HCT116 (cell line): ENCODE results near the gene CAMK2G. TPM values are rescaled to one million over a fixed set of nuclear protein-coding genes. Genes with fewer than 3 reads are reported as not detected.

Source experiments
- CEBPB ChIP-seq: IDR thresholded peaks from 2 replicates; pipeline ENCODE4 v1.6.1; 2012; ENCODE audit warnings: low read depth
- ELF1 ChIP-seq: IDR thresholded peaks from 2 replicates; pipeline ENCODE4 v1.6.1; 2012; ENCODE audit warnings: low read depth, borderline replicate concordance
- JUND ChIP-seq: IDR thresholded peaks from 2 replicates; pipeline ENCODE4 v1.6.1; 2012
- POLR2AphosphoS5 ChIP-seq: IDR thresholded peaks from 2 replicates; pipeline ENCODE4 v1.6.1; 2011; ENCODE audit warnings: mild to moderate bottlenecking, low read depth, low read length, moderate library complexity
- RAD21 ChIP-seq: IDR thresholded peaks from 2 replicates; pipeline ENCODE4 v1.6.1; 2012; ENCODE audit warnings: low read depth, mild to moderate bottlenecking
- SP1 ChIP-seq: IDR thresholded peaks from 2 replicates; pipeline ENCODE4 v1.6.1; 2012; ENCODE audit warnings: low read depth
- YY1 ChIP-seq: IDR thresholded peaks from 2 replicates; pipeline ENCODE4 v1.6.1; 2011; ENCODE audit warnings: low read length, low read depth, moderate library complexity, mild to moderate bottlenecking; ENCODE audit not compliant: insufficient replicate concordance; ENCODE audit errors: extremely low read depth
- ZBTB33 ChIP-seq: IDR thresholded peaks from 2 replicates; pipeline ENCODE4 v1.6.1; 2011; ENCODE audit warnings: mild to moderate bottlenecking, low read length, moderate library complexity; ENCODE audit not compliant: insufficient replicate concordance; ENCODE audit errors: extremely low read depth
- total RNA-seq: library from RNA; stranded (reverse); gene quantifications from one replicate; pipeline ENCODE4 v1.2.1, GENCODE V29; 2021; ENCODE audit not compliant: unreplicated experiment
- TF ChIP-seq, protein P1 (sequence below), 3 experiments: fragments of 200-600 bp in 1 of 3; sonication (generic) in 1 of 3; IDR thresholded peaks in 2 of 3; conservative IDR thresholded peaks in 1 of 3; 2 replicates each; pipeline ENCODE4 v1.5.1; 2012 to 2017; ENCODE audit warnings: low read depth in 2 of 3, low read length in 2 of 3, antibody characterized with exemption in 1 of 3, borderline replicate concordance in 1 of 3, control low read depth in 1 of 3, mild to moderate bottlenecking in 1 of 3, mixed read lengths in 1 of 3, mixed run types in 1 of 3, moderate library complexity in 1 of 3; ENCODE audit not compliant: insufficient read depth in 1 of 3

Gene CAMK2G
- total RNA-seq, 1 experiment from 2014 or later, result 28.3 TPM

GRCh38 chr10:73907841-73908517 is 33.6 kb upstream of the CAMK2G start (continued):
- TF ChIP-seq ZBTB33, result no peak
- TF ChIP-seq, protein P1, sequence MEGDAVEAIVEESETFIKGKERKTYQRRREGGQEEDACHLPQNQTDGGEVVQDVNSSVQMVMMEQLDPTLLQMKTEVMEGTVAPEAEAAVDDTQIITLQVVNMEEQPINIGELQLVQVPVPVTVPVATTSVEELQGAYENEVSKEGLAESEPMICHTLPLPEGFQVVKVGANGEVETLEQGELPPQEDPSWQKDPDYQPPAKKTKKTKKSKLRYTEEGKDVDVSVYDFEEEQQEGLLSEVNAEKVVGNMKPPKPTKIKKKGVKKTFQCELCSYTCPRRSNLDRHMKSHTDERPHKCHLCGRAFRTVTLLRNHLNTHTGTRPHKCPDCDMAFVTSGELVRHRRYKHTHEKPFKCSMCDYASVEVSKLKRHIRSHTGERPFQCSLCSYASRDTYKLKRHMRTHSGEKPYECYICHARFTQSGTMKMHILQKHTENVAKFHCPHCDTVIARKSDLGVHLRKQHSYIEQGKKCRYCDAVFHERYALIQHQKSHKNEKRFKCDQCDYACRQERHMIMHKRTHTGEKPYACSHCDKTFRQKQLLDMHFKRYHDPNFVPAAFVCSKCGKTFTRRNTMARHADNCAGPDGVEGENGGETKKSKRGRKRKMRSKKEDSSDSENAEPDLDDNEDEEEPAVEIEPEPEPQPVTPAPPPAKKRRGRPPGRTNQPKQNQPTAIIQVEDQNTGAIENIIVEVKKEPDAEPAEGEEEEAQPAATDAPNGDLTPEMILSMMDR (IDR thresholded peaks at IDR 0.05 in 2 of 3, conservative IDR thresholded peaks at IDR 0.05 in 1 of 3; ENCODE audit: borderline replicate concordance in 1 of 3, insufficient read depth in 1 of 3, low read depth in 2 of 3, low read length in 2 of 3), result no peak
- TF ChIP-seq JUND, result no peak
- TF ChIP-seq ELF1, result no peak
- no peak for TF ChIP-seq RAD21
- TF ChIP-seq POLR2AphosphoS5, result no peak
- no peak for TF ChIP-seq SP1
- no peak for TF ChIP-seq YY1
- no peak for TF ChIP-seq CEBPB
- TF ChIP-seq, all 23 proteins: peak for 0
